ENCODE measurements around the gene ARGLU1. TPM values are rescaled to one million over a fixed set of nuclear protein-coding genes. Genes with fewer than 3 reads are reported as not detected.
A peak's percentile ranks its signal among the peaks of the same experiment; 100 is the strongest.

Gene ARGLU1
- total RNA-seq, 4 donors from 2014 or later: 48.4 to 161 (median 67.5) TPM

GRCh38 chr13:106528718-106529414, 39.1 kb downstream of the ARGLU1 start:
- TF ChIP-seq EP300 (IDR thresholded peaks at IDR 0.05): no peak
- no peak for TF ChIP-seq POLR2A (IDR thresholded peaks at IDR 0.05)
- TF ChIP-seq CTCF (IDR thresholded peaks at IDR 0.05): no peak
- no peak for TF ChIP-seq POLR2AphosphoS5 (IDR thresholded peaks at IDR 0.05)
- no peaks in the 10 kb centered on the region for H3K36me3 ChIP-seq
- H3K27ac ChIP-seq: peak overlapping the region; percentile 40
- DNase-seq (ENCODE audit: low spot score in 2 of 2): no peak
- H3K27me3 ChIP-seq: no peaks in the 10 kb centered on the region
- 81% methylated on average over 7 of the region's 7 CpGs for WGBS
- no peaks in the 10 kb centered on the region for H3K9me3 ChIP-seq
- H3K4me3 ChIP-seq: no peak overlapping the region
- H3K4me1 ChIP-seq: peaks cover 49% of the 10 kb centered on the region

- Histone ChIP-seq H3K4me1 (peaks cover 59% of the 10 kb centered on the region), H3K27ac (no peak overlapping the region), H3K9me3 (no peaks in the 10 kb centered on the region), H3K36me3 (no peaks in the 10 kb centered on the region), H3K27me3 (no peaks in the 10 kb centered on the region), H3K4me3 (no peak overlapping the region)
- DNase-seq (ENCODE audit: low spot score in 2 of 2): no peak
- 63% methylated on average over 2 of the region's 2 CpGs for WGBS
- no peak for TF ChIP-seq EP300 (IDR thresholded peaks at IDR 0.05)
- no peak for TF ChIP-seq POLR2AphosphoS5 (IDR thresholded peaks at IDR 0.05)
- TF ChIP-seq POLR2A (IDR thresholded peaks at IDR 0.05): no peak
- no peak for TF ChIP-seq CTCF (IDR thresholded peaks at IDR 0.05)
These were observed 40.1 kb downstream of the ARGLU1 start for GRCh38 chr13:106527826-106528225.

GRCh38 chr13:106527445-106527801, 40.5 kb downstream of the ARGLU1 start:
- no peak overlapping the region for H3K4me3 ChIP-seq

GRCh38 chr13:106526738-106527444, 41.0 kb downstream of the ARGLU1 start:
- 78% methylated on average over 8 of the region's 8 CpGs for WGBS
- Histone ChIP-seq H3K4me3 (no peak overlapping the region), H3K27me3 (no peaks in the 10 kb centered on the region), H3K27ac (no peak overlapping the region), H3K4me1 (peaks cover 62% of the 10 kb centered on the region), H3K36me3 (no peaks in the 10 kb centered on the region), H3K9me3 (no peaks in the 10 kb centered on the region)
- DNase-seq (ENCODE audit: low spot score in 2 of 2): no peak
- TF ChIP-seq POLR2AphosphoS5 (IDR thresholded peaks at IDR 0.05): no peak
- no peak for TF ChIP-seq CTCF (IDR thresholded peaks at IDR 0.05)
- TF ChIP-seq EP300 (IDR thresholded peaks at IDR 0.05): no peak
- TF ChIP-seq POLR2A (IDR thresholded peaks at IDR 0.05): no peak

More at GRCh38 chr13:106527445-106527801, 40.5 kb downstream of the ARGLU1 start:
- WGBS: 89% methylated on average over 1 of the region's 1 CpG
- no peak for DNase-seq (ENCODE audit: low spot score in 2 of 2)
- no peaks in the 10 kb centered on the region for H3K36me3 ChIP-seq
- TF ChIP-seq POLR2AphosphoS5 (IDR thresholded peaks at IDR 0.05) (no peak), POLR2A (IDR thresholded peaks at IDR 0.05) (no peak), CTCF (IDR thresholded peaks at IDR 0.05) (no peak), EP300 (IDR thresholded peaks at IDR 0.05) (no peak)
- H3K27me3 ChIP-seq: no peaks in the 10 kb centered on the region
- H3K27ac ChIP-seq: no peak overlapping the region
- no peaks in the 10 kb centered on the region for H3K9me3 ChIP-seq
- H3K4me1 ChIP-seq: peaks cover 60% of the 10 kb centered on the region

- Histone ChIP-seq H3K4me3 (no peak overlapping the region), H3K27ac (no peak overlapping the region), H3K36me3 (no peaks in the 10 kb centered on the region), H3K9me3 (no peaks in the 10 kb centered on the region), H3K27me3 (no peaks in the 10 kb centered on the region), H3K4me1 (peaks cover 71% of the 10 kb centered on the region)
- WGBS: 90% methylated on average over 3 of the region's 3 CpGs
- no peak for DNase-seq (ENCODE audit: low spot score in 2 of 2)
- no peak for TF ChIP-seq POLR2A (IDR thresholded peaks at IDR 0.05)
These were observed 42.1 kb downstream of the ARGLU1 start for GRCh38 chr13:106525865-106526264.

All from suprapubic skin (tissue), 4 donors.